Amniotic stem cell (primary cell): ENCODE data around the gene RAB3D.

Source experiments
- DNase-seq: peaks from one replicate; lab custom pipeline; 2025; lab: John Stamatoyannopoulos, UW

Gene RAB3D

DNA sequence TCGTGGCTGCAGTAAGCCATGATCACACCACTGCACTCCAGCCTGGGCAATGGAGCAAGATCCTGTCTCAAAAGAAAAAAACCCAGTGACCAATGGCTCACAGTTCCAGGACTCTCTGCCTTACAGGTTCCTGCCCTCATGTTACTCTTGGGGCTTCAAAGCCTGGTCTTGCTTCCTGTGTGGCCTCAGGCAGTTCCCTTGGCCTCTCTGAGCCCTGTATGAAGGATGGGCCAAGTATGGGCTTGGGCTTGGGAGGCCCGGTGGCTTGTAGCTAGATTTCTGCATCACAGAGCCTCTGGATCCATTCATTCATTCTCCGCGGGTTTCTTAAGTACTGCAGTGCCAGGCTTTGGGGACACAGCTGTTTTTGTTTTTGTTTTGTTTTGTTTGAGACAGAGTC, 44.3 kb downstream of the RAB3D start:
- no peak for DNase-seq

- DNase-seq = peak; percentile 85
Observed at GRCh38 chr19:11293433-11294389, 45.7 kb downstream of the RAB3D start.

- DNase-seq = no peak
Observed at GRCh38 chr19:11291991-11292390, 47.5 kb downstream of the RAB3D start.

- no peak for DNase-seq
Observed at GRCh38 chr19:11291415-11291814, 48.0 kb downstream of the RAB3D start.

DNA sequence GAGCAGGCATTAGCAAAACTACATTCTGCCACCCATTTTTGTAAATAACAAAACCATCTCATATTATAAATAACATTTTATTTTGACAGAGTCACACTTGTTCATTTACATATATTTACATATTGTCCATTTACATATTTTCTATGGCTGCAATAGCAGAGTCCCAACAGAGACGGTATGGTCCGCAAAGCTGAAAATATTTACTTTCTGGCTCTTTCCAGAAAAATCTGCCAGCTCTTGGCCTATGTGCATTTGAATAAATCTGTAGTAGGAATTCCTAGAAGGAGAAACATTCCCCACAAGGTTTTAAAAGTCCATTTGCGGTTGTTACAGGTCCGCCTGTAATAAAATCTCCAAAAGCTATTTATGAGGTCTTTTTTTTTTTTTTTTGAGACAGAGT, 49.2 kb downstream of the RAB3D start:
- no peak for DNase-seq

- no peak for DNase-seq
Observed at GRCh38 chr19:11288349-11288748, 51.1 kb downstream of the RAB3D start.

DNA sequence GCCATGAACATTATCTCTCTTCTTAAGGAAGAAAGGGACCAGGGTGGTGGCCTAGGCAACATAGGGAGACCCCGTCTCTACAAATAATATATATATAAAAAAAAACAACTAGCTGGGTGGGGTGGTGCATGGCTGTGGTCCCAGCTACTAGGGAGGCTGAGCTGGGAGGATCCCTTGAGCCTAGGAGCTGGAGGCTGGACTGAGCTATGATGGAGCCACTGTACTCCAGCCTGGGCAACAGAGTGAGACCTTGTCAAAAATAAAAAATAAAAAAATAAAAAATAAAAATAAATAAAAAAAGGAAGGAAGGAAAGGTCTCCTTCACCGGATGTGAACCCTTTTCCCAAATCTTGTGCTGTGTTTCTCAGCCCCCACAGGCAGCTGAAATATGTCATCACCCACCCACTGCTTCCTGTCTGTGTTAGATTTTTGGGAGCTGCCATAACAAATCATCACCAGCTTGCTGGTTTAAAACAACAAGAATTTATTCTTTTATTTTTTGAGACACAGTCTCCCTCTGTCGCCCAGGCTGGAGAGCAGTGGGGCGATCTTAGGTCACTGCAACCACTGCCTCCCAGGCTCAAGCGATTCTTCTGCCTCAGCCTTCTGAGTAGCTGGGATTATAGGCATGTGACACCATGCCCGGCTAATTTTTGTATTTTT, 53.0 kb downstream of the RAB3D start:
- DNase-seq = no peak

DNA sequence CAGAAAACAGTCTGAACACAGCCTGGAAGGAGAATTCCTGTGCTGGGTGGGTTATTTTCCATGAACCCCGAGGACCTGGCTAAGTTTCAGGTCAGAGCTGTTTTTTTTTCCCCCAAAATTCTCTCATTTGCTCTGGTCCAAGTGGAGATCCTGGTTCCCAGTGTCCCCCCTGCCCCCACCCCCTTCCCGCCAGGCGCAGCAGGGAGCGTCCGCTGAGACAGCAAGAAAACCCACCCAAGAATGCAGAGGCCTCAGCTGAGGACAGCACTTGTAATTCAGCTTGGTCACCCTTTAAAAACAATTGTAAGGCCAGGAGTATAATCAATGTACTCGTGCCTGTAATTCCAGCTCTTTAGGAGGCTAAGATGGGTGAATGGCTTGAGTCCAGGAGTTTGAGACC, 54.9 kb downstream of the RAB3D start:
- no peak for DNase-seq

- DNase-seq = peak; percentile 14
Observed at GRCh38 chr19:11281356-11282049, 58.0 kb downstream of the RAB3D start.

- no peak for DNase-seq
Observed at GRCh38 chr19:11279505-11280236, 59.8 kb downstream of the RAB3D start.

GRCh38 chr19:11278670-11279069, 60.8 kb downstream of the RAB3D start:
- DNase-seq = no peak

- no peak for DNase-seq
Observed at GRCh38 chr19:11274533-11275086, 64.8 kb downstream of the RAB3D start.

DNA sequence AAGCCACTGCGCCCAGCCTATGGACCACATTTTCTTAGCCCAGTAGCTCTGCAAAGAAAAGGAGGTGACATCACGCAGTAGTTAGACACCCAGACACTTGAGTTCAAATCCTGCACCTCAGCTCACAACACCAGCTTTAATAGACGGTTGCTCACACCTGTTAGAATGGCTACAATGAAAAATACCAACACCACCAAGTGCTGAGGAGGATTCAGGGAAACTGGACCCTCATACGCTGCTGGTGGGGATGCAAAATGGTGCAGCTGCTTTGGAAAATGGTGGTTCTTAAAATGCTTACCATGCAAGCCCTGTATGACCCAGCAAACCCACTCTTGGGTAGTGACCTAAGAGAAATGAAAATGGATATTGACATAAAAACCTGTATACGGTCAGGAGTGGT, 65.5 kb downstream of the RAB3D start:
- no peak for DNase-seq

DNA sequence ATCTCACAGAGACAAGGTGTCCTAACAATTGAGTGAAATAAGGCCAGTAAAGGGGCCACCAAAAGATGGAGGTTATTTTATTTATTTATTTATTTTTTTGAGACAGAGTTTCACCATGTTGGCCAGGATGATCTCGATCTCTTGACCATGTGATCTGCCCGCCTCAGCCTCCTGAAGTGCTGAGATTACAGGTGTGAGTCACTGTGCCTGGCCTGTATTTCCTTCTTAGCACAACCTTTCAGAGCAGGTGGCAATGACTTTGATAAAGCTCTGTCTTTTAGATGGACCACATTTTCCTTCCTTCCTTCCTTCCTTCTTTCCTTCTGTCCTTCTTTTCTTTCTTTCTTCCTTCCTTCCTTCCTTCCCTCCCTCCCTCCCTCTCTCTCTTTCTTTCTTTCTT, 66.2 kb downstream of the RAB3D start:
- no peak for DNase-seq
